ENCODE data around the gene DCAF8L2.

DNA sequence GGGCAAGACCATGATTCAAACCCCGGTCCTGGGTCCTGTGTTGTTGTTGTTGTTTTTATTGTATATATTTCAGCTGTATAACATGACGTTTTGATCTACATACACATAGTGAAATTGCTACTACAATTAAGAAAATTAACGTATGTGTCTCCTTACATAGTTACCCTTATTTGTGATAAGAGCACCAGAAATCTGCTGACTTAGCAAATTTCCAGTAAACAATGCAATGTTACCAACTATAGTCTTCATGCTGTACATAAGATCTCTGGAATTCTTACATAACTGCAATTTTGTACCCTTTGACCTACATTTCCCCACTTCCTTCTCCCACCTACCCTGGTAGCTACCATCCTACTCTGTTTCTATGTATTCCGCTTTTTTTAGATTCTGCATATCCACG is 141.8 kb downstream of the DCAF8L2 start:
- TF ChIP-seq, protein P1, sequence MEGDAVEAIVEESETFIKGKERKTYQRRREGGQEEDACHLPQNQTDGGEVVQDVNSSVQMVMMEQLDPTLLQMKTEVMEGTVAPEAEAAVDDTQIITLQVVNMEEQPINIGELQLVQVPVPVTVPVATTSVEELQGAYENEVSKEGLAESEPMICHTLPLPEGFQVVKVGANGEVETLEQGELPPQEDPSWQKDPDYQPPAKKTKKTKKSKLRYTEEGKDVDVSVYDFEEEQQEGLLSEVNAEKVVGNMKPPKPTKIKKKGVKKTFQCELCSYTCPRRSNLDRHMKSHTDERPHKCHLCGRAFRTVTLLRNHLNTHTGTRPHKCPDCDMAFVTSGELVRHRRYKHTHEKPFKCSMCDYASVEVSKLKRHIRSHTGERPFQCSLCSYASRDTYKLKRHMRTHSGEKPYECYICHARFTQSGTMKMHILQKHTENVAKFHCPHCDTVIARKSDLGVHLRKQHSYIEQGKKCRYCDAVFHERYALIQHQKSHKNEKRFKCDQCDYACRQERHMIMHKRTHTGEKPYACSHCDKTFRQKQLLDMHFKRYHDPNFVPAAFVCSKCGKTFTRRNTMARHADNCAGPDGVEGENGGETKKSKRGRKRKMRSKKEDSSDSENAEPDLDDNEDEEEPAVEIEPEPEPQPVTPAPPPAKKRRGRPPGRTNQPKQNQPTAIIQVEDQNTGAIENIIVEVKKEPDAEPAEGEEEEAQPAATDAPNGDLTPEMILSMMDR (IDR thresholded peaks at IDR 0.05) = no peak
- TF ChIP-seq POLR2A (IDR thresholded peaks at IDR 0.05) (no peak), POLR2AphosphoS5 (IDR thresholded peaks at IDR 0.05; ENCODE audit: insufficient read depth in 1 of 2, low read depth in 1 of 2) (no peak)
